Endothelial cell of umbilical vein (primary cell): ENCODE data around the gene TSSK6. TPM values are rescaled to one million over a fixed set of nuclear protein-coding genes. Genes with fewer than 3 reads are reported as not detected.

Experiments
- BruUV-seq: library from RNA; stranded (reverse); fragments of 400-500 nt; replicated peaks from 2 replicates; lab custom pipeline; 2021; lab: Mats Ljungman, UMichigan
- CTCF ChIA-PET: fragments of 300-600, 350-600 bp; sonication (Branson Sonifier 250); formaldehyde crosslinking; loops from one replicate; lab custom pipeline; 2021; ENCODE audit warnings: antibody characterized with exemption, inconsistent platforms; lab: Charles Lee
- POLR2A ChIA-PET: fragments of 300-600, 350-600 bp; sonication (Branson Sonifier 250); formaldehyde crosslinking; loops from one replicate; lab custom pipeline; 2021; ENCODE audit warnings: antibody characterized with exemption, inconsistent platforms; lab: Charles Lee
- DNase-seq: peaks from one replicate; pipeline ENCODE4 v3.0.0-alpha.2; 2011; ENCODE audit warnings: low read depth, low spot score
- FAIRE-seq: peaks from 2 replicates; lab custom pipeline; 2011; peaks lifted over from hg19 to GRCh38; lab: Jason Lieb, UNC
- H2AFZ ChIP-seq: 2 replicates; pipeline ENCODE4 v1.6.0; 2012; ENCODE audit warnings: low read depth, low read length, control low read depth, inconsistent platforms
- H3K27ac ChIP-seq: 2 replicates; pipeline ENCODE4 v1.5.1; 2011; ENCODE audit warnings: low read depth, mild to moderate bottlenecking, control low read depth, low read length, moderate library complexity; ENCODE audit not compliant: insufficient read depth
- H3K27me3 ChIP-seq, 2 experiments: 2 replicates each; pipeline versions ENCODE4 v1.6.0 to v1.6.1; 2011; ENCODE audit warnings: low read length in 2 of 2, mixed read lengths in 1 of 2; ENCODE audit not compliant: control insufficient read depth in 2 of 2, insufficient read depth in 2 of 2
- H3K36me3 ChIP-seq, 2 experiments: 2 replicates in 1 of 2; 3 replicates in 1 of 2; pipeline ENCODE4 v1.5.1; 2011; ENCODE audit warnings: low read length in 2 of 2, mild to moderate bottlenecking in 1 of 2, moderate library complexity in 1 of 2; ENCODE audit not compliant: control insufficient read depth in 2 of 2, insufficient read depth in 2 of 2; ENCODE audit errors: extremely low read depth in 1 of 2
- H3K4me1 ChIP-seq: 3 replicates; pipeline ENCODE4 v1.5.1; 2011; ENCODE audit warnings: mild to moderate bottlenecking, low read length; ENCODE audit not compliant: control insufficient read depth, insufficient read depth; ENCODE audit errors: extremely low read depth
- H3K4me2 ChIP-seq: 2 replicates; pipeline ENCODE4 v1.6.1; 2011; ENCODE audit warnings: low read length, control low read depth, mixed read lengths; ENCODE audit not compliant: insufficient read depth
- H3K4me3 ChIP-seq, 3 experiments: fragments of 200-600 bp in 1 of 3; sonication (generic), shearing (Covaris generic) in 1 of 3; replicated peaks in 1 of 3; 2 replicates each; pipeline ENCODE4 v1.5.1; 2011 to 2016; ENCODE audit warnings: control low read depth in 3 of 3, low read length in 3 of 3, mild to moderate bottlenecking in 2 of 3, inconsistent platforms in 1 of 3, low read depth in 1 of 3, moderate library complexity in 1 of 3; ENCODE audit not compliant: insufficient read depth in 1 of 3
- H3K79me2 ChIP-seq: 2 replicates; pipeline ENCODE4 v1.6.0; 2012; ENCODE audit warnings: low read length, inconsistent platforms; ENCODE audit not compliant: control insufficient read depth, insufficient read depth
- H3K9ac ChIP-seq: replicated peaks from 2 replicates; pipeline ENCODE3; 2011; ENCODE audit warnings: low read length, control low read depth; ENCODE audit not compliant: insufficient read depth; ENCODE audit errors: extremely low read depth
- H3K9me1 ChIP-seq: replicated peaks from 3 replicates; pipeline ENCODE4 v1.6.0; 2011; ENCODE audit warnings: mild to moderate bottlenecking, low read length; ENCODE audit not compliant: control insufficient read depth, insufficient read depth; ENCODE audit errors: extremely low read depth
- H3K9me3 ChIP-seq: replicated peaks from 2 replicates; pipeline ENCODE4 v1.5.1; 2012; ENCODE audit warnings: low read length, inconsistent platforms; ENCODE audit not compliant: control insufficient read depth, insufficient read depth
- H4K20me1 ChIP-seq: replicated peaks from 2 replicates; pipeline ENCODE3; 2011; ENCODE audit warnings: mild to moderate bottlenecking, low read length; ENCODE audit not compliant: control insufficient read depth, insufficient read depth; ENCODE audit errors: extremely low read depth
- CTCF ChIP-seq, 2 donors: IDR thresholded peaks; 1 replicate in 1 of 2; 2 replicates in 1 of 2; pipeline ENCODE4 v1.5.1; 2011; ENCODE audit warnings: low read length in 2 of 2, mild to moderate bottlenecking in 2 of 2, moderate library complexity in 2 of 2, control low read depth in 1 of 2, inconsistent platforms in 1 of 2, low read depth in 1 of 2; ENCODE audit not compliant: insufficient read depth in 1 of 2; ENCODE audit errors: extremely low read depth in 1 of 2
- EZH2 ChIP-seq: IDR thresholded peaks from 2 replicates; pipeline ENCODE4 v1.6.1; 2012; ENCODE audit warnings: borderline replicate concordance, low read depth, mild to moderate bottlenecking, moderate library complexity, low read length, inconsistent platforms; ENCODE audit not compliant: severe bottlenecking
- FOS ChIP-seq: IDR thresholded peaks from 2 replicates; pipeline ENCODE4 v1.6.1; 2011; ENCODE audit warnings: mild to moderate bottlenecking, low read length, moderate library complexity, borderline replicate concordance; ENCODE audit not compliant: insufficient read depth
- GATA2 ChIP-seq: IDR thresholded peaks from 2 replicates; pipeline ENCODE4 v1.7.0; 2011; ENCODE audit warnings: low read depth, mild to moderate bottlenecking, moderate library complexity, mixed read lengths, low read length; ENCODE audit not compliant: insufficient read length, insufficient read depth
- JUN ChIP-seq: IDR thresholded peaks from 2 replicates; pipeline ENCODE4 v1.6.1; 2011; ENCODE audit warnings: borderline replicate concordance, low read depth; ENCODE audit not compliant: insufficient read length, insufficient read depth
- MAX ChIP-seq: IDR thresholded peaks from 2 replicates; pipeline ENCODE4 v1.6.1; 2011; ENCODE audit not compliant: insufficient read depth, insufficient read length
- MYC ChIP-seq: IDR thresholded peaks from one replicate; pipeline ENCODE4 v1.6.1; 2011; ENCODE audit warnings: mild to moderate bottlenecking, low read depth, low read length
- POLR2A ChIP-seq: IDR thresholded peaks from 2 replicates; pipeline ENCODE4 v1.6.1; 2012; ENCODE audit warnings: low read depth, mild to moderate bottlenecking, control low read depth, low read length
- POLR2AphosphoS5 ChIP-seq: IDR thresholded peaks from 2 replicates; pipeline ENCODE4 v1.6.1; 2012; ENCODE audit warnings: low read depth, mild to moderate bottlenecking, control low read depth, low read length, moderate library complexity; ENCODE audit not compliant: insufficient read depth
- dilution Hi-C: fragments of 300-500 bp; cut with MboI; formaldehyde crosslinking; loops from one replicate; pipeline ENCODE4 v1.15.0; 2019; ENCODE audit warnings: low sequenced_read_pairs; ENCODE audit not compliant: extremely low pct_ligation_motif_present
- intact Hi-C: fragments of 100-400 bp; cut with micrococcal nuclease; formaldehyde crosslinking; loops from one replicate; pipeline ENCODE4 v1.10.0; 2022
- polyA plus RNA-seq, 4 experiments: library from polyadenylated mRNA; depleted of rRNA in 3 of 4; stranded (reverse) in 3 of 4; unstranded in 1 of 4; fragments of >200 nt; gene quantifications; 2 replicates each; pipeline versions ENCODE4 v1.2.1 to v1.2.3, GENCODE V29; 2011 to 2012; ENCODE audit warnings: missing spikeins in 1 of 4
- total RNA-seq: library from RNA; stranded (reverse); gene quantifications from 2 replicates; pipeline ENCODE4 v1.2.3, GENCODE V29; 2021

The TSSK6 gene
- total and polyA plus RNA-seq, 2 donors (not counting 3 experiments of a cell fraction or from before 2014, with no cell fraction given), result 0.76 to 0.82 TPM

- H3K9me3 ChIP-seq, result no peaks in the 10 kb centered on the region
- intact Hi-C loops, result no loop called here
- H3K79me2 ChIP-seq, result peaks cover 10% of the 10 kb centered on the region
- no peaks in the 10 kb centered on the region for H3K27me3 ChIP-seq
- CTCF ChIA-PET, result no interaction called here
- no peak overlapping the region for H3K27ac ChIP-seq
- POLR2A ChIA-PET, result no interaction called here
- dilution Hi-C loops, result no loop called here
- no peak for FAIRE-seq
- H3K36me3 ChIP-seq, result peaks cover 10 to 72% of the 10 kb centered on the region in 2 experiments
- H3K4me1 ChIP-seq, result no peaks in the 10 kb centered on the region
- no peak overlapping the region for H3K4me2 ChIP-seq
- no peak overlapping the region for H3K4me3 ChIP-seq
- H4K20me1 ChIP-seq, result no peaks in the 10 kb centered on the region
- no peak overlapping the region for H2AFZ ChIP-seq
- H3K9me1 ChIP-seq, result no peaks in the 10 kb centered on the region
- H3K9ac ChIP-seq, result no peak overlapping the region
- no TSS peak for BruUV-seq
- TF ChIP-seq POLR2AphosphoS5 (no peak), GATA2 (no peak), JUN (no peak), MAX (no peak), CTCF (IDR thresholded peaks at IDR 0.05; ENCODE audit: extremely low read depth in 1 of 2, insufficient read depth in 1 of 2, low read depth in 1 of 2, low read length in 2 of 2) (no peak), MYC (no peak), EZH2 (no peak), POLR2A (no peak), FOS (no peak)
- DNase-seq, result no peak
These were observed 16.9 kb downstream of the TSSK6 start for GRCh38 chr19:19498255-19498991.
